Sigmoid colon (tissue), 4 donors: ENCODE results near the gene TOR1A.

Source experiments
- CTCF ChIP-seq, 4 experiments: fragments of 450-650 bp in 3 of 4; fragments of 200-600 bp in 1 of 4; IDR thresholded peaks; one replicate each; pipeline ENCODE4 v1.5.1; 2016 to 2019; ENCODE audit warnings: antibody characterized with exemption in 4 of 4, mild to moderate bottlenecking in 3 of 4, moderate library complexity in 2 of 4
- EP300 ChIP-seq, 4 donors: sonication (generic); formaldehyde crosslinking; IDR thresholded peaks; one replicate each; pipeline ENCODE4 v1.6.1; 2017; ENCODE audit warnings: antibody characterized with exemption in 4 of 4
- POLR2A ChIP-seq, 2 donors: fragments of 450-650 bp; IDR thresholded peaks; one replicate each; pipeline ENCODE4 v1.6.1; 2016; ENCODE audit warnings: antibody characterized with exemption in 2 of 2, mild to moderate bottlenecking in 2 of 2, moderate library complexity in 2 of 2
- POLR2AphosphoS5 ChIP-seq, 4 donors: sonication (generic); formaldehyde crosslinking; IDR thresholded peaks; one replicate each; pipeline ENCODE4 v1.6.1; 2017; ENCODE audit warnings: antibody characterized with exemption in 4 of 4

GRCh38 chr9:129834489-129835127 lies 10.7 kb upstream of the TOR1A start:
- TF ChIP-seq CTCF (IDR thresholded peaks at IDR 0.05) (no peak), POLR2A (IDR thresholded peaks at IDR 0.05) (no peak), POLR2AphosphoS5 (IDR thresholded peaks at IDR 0.05) (no peak), EP300 (IDR thresholded peaks at IDR 0.05) (no peak)
